Lung (tissue), 12 donors: ENCODE data around the gene KCTD8. TPM values are rescaled to one million over a fixed set of nuclear protein-coding genes. Genes with fewer than 3 reads are reported as not detected.

ENCODE experiments used
- ATAC-seq: fragments of 200-7000 bp; cut with Tn5 transposase; one replicate; pipeline ENCODE4 v1.9.1; 2020; ENCODE audit warnings: moderate number of reproducible peaks; ENCODE audit not compliant: insufficient read depth, low FRiP score
- DNase-seq, 3 donors: peaks; one replicate each; pipeline ENCODE4 v3.0.0-alpha.2; 2013 to 2017
- H3K27ac ChIP-seq, 2 donors: one replicate each; pipeline ENCODE4 v1.5.1; 2013; ENCODE audit warnings: mild to moderate bottlenecking in 2 of 2, moderate library complexity in 2 of 2, control low read depth in 1 of 2, inconsistent platforms in 1 of 2, low read depth in 1 of 2, low read length in 1 of 2
- H3K27me3 ChIP-seq, 3 donors: one replicate each; pipeline ENCODE4 v1.5.1; 2013; ENCODE audit warnings: low read length in 2 of 3; ENCODE audit not compliant: control insufficient read depth in 3 of 3, insufficient read depth in 3 of 3
- H3K36me3 ChIP-seq, 4 donors: one replicate each; pipeline ENCODE4 v1.5.1; 2013; ENCODE audit warnings: low read length in 4 of 4, mild to moderate bottlenecking in 1 of 4, moderate library complexity in 1 of 4; ENCODE audit not compliant: control insufficient read depth in 4 of 4, insufficient read depth in 4 of 4
- H3K4me1 ChIP-seq, 5 donors: one replicate each; pipeline ENCODE4 v1.5.1; 2013; ENCODE audit warnings: low read length in 5 of 5, mild to moderate bottlenecking in 2 of 5, moderate library complexity in 1 of 5; ENCODE audit not compliant: control insufficient read depth in 5 of 5, insufficient read depth in 5 of 5
- H3K4me3 ChIP-seq: one replicate; pipeline ENCODE4 v1.5.1; 2013; ENCODE audit warnings: mild to moderate bottlenecking, control low read depth, moderate library complexity
- H3K9ac ChIP-seq, 2 donors: one replicate each; pipeline ENCODE4 v1.5.1; 2013; ENCODE audit warnings: low read length in 2 of 2, control low read depth in 1 of 2; ENCODE audit not compliant: insufficient read depth in 1 of 2
- H3K9me3 ChIP-seq, 4 donors: one replicate each; pipeline ENCODE4 v1.5.1; 2013; ENCODE audit warnings: low read length in 3 of 4, mild to moderate bottlenecking in 1 of 4, moderate library complexity in 1 of 4; ENCODE audit not compliant: control insufficient read depth in 4 of 4, insufficient read depth in 3 of 4
- CTCF ChIP-seq: IDR thresholded peaks from 2 replicates; pipeline ENCODE4 v1.5.1; 2012; ENCODE audit warnings: mild to moderate bottlenecking; ENCODE audit errors: control extremely low read depth, extremely low read depth
- WGBS, 2 donors: extraction: QIAGEN DNeasy Blood & Tissue Kit; methylation state at CpG; one replicate each; pipeline ENCODE4 v1.1.7; 2013; 5-methylcytosine and 5-hydroxymethylcytosine counted together
- polyA plus RNA-seq, 2 donors: library from polyadenylated mRNA; stranded (reverse); fragments of 200-250 nt; gene quantifications; one replicate each; pipeline ENCODE4 v1.2.1, GENCODE V29; 2013
- total RNA-seq, 2 donors: library from RNA; depleted of rRNA in 1 of 2; stranded (reverse); fragments of >200 nt in 1 of 2; gene quantifications; one replicate each; pipeline ENCODE4 v1.2.1, GENCODE V29; 2014 to 2021
- donor health status: control.
- donor health status: control.
- donor health status: Bipolar disorder and iron deficiency.
- donor health status: healthy.
- donor health status: DM: yes; HTN: yes; CAD: no.

Gene KCTD8
- total and polyA plus RNA-seq, 4 donors = 0.02 to 0.17 (median 0.10) TPM

GRCh38 chr4:44232262-44232661 lies 216.3 kb downstream of the KCTD8 start:
- no peak overlapping the region for H3K9ac ChIP-seq
- peaks cover 0 to 2% (median 0%) of the 10 kb centered on the region in 3 donors for H3K27me3 ChIP-seq
- H3K36me3 ChIP-seq = no peaks in the 10 kb centered on the region
- H3K27ac ChIP-seq = no peak overlapping the region
- ATAC-seq (no peak), DNase-seq (no peak)
- no peak overlapping the region for H3K4me3 ChIP-seq
- peaks cover 0 to 2% (median 0%) of the 10 kb centered on the region in 4 donors for H3K9me3 ChIP-seq
- no peak for TF ChIP-seq CTCF
- 48 to 64% methylated on average over 1 of the region's 1 CpG for WGBS, 2 donors
- H3K4me1 ChIP-seq = no peaks in the 10 kb centered on the region

GRCh38 chr4:44231006-44231405 lies 217.6 kb downstream of the KCTD8 start:
- 90 to 93% methylated on average over 2 of the region's 2 CpGs for WGBS, 2 donors

GRCh38 chr4:44228326-44228725 lies 220.3 kb downstream of the KCTD8 start:
- Histone ChIP-seq H3K27me3 (no peaks in the 10 kb centered on the region), H3K36me3 (no peaks in the 10 kb centered on the region), H3K9me3 (no peaks in the 10 kb centered on the region), H3K4me1 (no peaks in the 10 kb centered on the region), H3K4me3 (no peak overlapping the region), H3K27ac (no peak overlapping the region), H3K9ac (no peak overlapping the region)
- no peak for TF ChIP-seq CTCF
- DNase-seq = no peak
- ATAC-seq = no peak
- 76 to 89% methylated on average over 1 of the region's 1 CpG for WGBS, 2 donors

More at GRCh38 chr4:44231006-44231405, 217.6 kb downstream of the KCTD8 start:
- no peaks in the 10 kb centered on the region for H3K36me3 ChIP-seq
- H3K4me3 ChIP-seq = no peak overlapping the region
- TF ChIP-seq CTCF = no peak
- no peak overlapping the region for H3K9ac ChIP-seq
- ATAC-seq (no peak), DNase-seq (no peak)
- no peaks in the 10 kb centered on the region for H3K4me1 ChIP-seq
- H3K9me3 ChIP-seq = peaks cover 0 to 2% (median 0%) of the 10 kb centered on the region in 4 donors
- H3K27me3 ChIP-seq = no peaks in the 10 kb centered on the region
- no peak overlapping the region for H3K27ac ChIP-seq

GRCh38 chr4:44221407-44221806 lies 227.2 kb downstream of the KCTD8 start:
- Histone ChIP-seq H3K27ac (no peak overlapping the region), H3K36me3 (no peaks in the 10 kb centered on the region), H3K4me1 (no peaks in the 10 kb centered on the region), H3K27me3 (no peaks in the 10 kb centered on the region), H3K9ac (no peak overlapping the region), H3K9me3 (no peaks in the 10 kb centered on the region), H3K4me3 (no peak overlapping the region)
- ATAC-seq (no peak), DNase-seq (no peak)
- no peak for TF ChIP-seq CTCF
- WGBS, 2 donors = 87 to 96% methylated on average over 4 of the region's 4 CpGs
